Measurements from ENCODE around the gene ZNF467.

DNA sequence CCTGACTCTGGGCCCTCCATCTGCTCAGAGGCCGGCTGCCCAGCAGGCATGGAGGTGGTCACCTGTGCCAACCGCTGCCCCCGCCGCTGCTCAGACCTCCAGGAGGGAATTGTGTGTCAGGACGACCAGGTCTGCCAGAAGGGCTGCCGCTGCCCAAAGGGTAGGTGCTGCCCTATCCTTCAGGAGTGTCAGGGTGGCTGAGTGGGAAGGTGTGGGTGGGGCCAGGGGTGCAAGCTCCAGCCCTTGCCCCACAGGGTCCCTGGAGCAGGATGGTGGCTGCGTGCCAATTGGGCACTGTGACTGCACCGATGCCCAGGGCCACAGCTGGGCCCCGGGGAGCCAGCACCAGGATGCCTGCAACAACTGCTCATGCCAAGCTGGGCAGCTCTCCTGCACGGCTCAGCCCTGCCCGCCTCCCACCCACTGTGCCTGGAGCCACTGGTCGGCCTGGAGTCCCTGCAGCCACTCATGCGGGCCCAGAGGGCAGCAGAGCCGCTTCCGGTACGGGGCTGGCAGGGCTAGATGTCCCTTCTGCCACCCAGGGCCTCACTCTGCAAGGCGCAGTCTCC is 47.3 kb upstream of the ZNF467 start:
- TF ChIP-seq, protein P1, sequence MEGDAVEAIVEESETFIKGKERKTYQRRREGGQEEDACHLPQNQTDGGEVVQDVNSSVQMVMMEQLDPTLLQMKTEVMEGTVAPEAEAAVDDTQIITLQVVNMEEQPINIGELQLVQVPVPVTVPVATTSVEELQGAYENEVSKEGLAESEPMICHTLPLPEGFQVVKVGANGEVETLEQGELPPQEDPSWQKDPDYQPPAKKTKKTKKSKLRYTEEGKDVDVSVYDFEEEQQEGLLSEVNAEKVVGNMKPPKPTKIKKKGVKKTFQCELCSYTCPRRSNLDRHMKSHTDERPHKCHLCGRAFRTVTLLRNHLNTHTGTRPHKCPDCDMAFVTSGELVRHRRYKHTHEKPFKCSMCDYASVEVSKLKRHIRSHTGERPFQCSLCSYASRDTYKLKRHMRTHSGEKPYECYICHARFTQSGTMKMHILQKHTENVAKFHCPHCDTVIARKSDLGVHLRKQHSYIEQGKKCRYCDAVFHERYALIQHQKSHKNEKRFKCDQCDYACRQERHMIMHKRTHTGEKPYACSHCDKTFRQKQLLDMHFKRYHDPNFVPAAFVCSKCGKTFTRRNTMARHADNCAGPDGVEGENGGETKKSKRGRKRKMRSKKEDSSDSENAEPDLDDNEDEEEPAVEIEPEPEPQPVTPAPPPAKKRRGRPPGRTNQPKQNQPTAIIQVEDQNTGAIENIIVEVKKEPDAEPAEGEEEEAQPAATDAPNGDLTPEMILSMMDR (conservative IDR thresholded peaks at IDR 0.05; ENCODE audit: low read depth, low read length) = no peak
- no peak for TF ChIP-seq EZH2 (IDR thresholded peaks at IDR 0.05; ENCODE audit: borderline replicate concordance, low read depth, low read length, poor library complexity, severe bottlenecking)
